SK-N-MC (cell line): ENCODE results near the gene NCOA1.

ENCODE experiments used
- EZH2 ChIP-seq: fragments of 200-600 bp; sonication (generic); IDR thresholded peaks from one replicate; pipeline ENCODE4 v1.6.1; 2017; ENCODE audit warnings: antibody characterized with exemption
- POLR2AphosphoS5 ChIP-seq: IDR thresholded peaks from 2 replicates; pipeline ENCODE4 v1.6.1; 2012; ENCODE audit warnings: mild to moderate bottlenecking, low read depth, low read length, borderline replicate concordance

GRCh38 chr2:24730481-24730880 is 239.4 kb downstream of the NCOA1 start:
- TF ChIP-seq EZH2 (no peak), POLR2AphosphoS5 (no peak)
